ENCODE measurements around the gene PREX1.

Gene PREX1

DNA sequence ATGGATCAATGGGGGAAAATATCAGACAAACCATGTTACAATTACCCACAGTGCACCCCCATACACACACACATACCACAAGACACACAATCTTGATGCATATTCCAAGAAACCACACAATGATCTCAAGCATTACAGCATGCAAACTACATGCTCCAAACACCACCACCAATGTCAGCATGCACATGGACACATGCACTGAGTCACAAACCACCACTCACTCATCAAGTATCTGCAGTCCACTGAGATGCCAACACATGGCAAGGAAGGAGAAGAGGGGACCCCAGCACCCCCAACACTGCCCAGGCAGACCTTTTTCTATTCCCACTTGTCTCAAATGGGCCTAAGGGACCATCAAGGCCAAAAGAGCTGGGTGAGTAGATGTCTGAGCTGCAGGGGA is 91.6 kb downstream of the PREX1 start:
- DNase-seq (ENCODE audit: low read depth in 2 of 2): no peak

- DNase-seq (ENCODE audit: low read depth in 2 of 2): no peak
These were observed 92.7 kb downstream of the PREX1 start for GRCh38 chr20:48735112-48735511.

GRCh38 chr20:48734104-48734749 is 93.6 kb downstream of the PREX1 start:
- DNase-seq (ENCODE audit: low read depth in 2 of 2): no peak

- DNase-seq (ENCODE audit: low read depth in 2 of 2): no peak
These were observed 94.5 kb downstream of the PREX1 start for GRCh38 chr20:48733296-48733790.

GRCh38 chr20:48732081-48732829 is 95.5 kb downstream of the PREX1 start:
- no peak for DNase-seq (ENCODE audit: low read depth in 2 of 2)

DNA sequence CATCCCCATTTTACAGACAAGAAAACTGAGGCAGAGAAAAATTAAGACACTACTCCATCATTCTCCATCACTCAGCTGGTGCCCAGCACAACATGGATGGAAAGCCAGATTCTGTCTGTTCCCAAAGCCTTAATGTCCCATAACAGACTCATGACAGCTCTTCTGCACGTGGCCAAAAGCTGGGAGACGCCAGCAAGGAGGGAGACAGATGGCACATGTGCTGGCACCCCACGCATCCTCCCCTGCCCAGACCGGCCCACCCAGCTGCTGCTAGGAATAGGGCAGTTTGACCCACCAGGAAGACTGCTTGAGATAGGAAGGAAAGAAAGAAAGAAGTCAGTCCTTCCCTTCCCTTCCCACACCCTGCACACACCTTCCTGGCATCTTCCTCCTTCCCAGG is 96.3 kb downstream of the PREX1 start:
- DNase-seq (ENCODE audit: low read depth in 2 of 2): no peak

- DNase-seq (ENCODE audit: low read depth in 2 of 2): no peak
These were observed 96.8 kb downstream of the PREX1 start for GRCh38 chr20:48730977-48731376.

- no peak for DNase-seq (ENCODE audit: low read depth in 2 of 2)
These were observed 98.3 kb downstream of the PREX1 start for GRCh38 chr20:48729538-48729937.

DNA sequence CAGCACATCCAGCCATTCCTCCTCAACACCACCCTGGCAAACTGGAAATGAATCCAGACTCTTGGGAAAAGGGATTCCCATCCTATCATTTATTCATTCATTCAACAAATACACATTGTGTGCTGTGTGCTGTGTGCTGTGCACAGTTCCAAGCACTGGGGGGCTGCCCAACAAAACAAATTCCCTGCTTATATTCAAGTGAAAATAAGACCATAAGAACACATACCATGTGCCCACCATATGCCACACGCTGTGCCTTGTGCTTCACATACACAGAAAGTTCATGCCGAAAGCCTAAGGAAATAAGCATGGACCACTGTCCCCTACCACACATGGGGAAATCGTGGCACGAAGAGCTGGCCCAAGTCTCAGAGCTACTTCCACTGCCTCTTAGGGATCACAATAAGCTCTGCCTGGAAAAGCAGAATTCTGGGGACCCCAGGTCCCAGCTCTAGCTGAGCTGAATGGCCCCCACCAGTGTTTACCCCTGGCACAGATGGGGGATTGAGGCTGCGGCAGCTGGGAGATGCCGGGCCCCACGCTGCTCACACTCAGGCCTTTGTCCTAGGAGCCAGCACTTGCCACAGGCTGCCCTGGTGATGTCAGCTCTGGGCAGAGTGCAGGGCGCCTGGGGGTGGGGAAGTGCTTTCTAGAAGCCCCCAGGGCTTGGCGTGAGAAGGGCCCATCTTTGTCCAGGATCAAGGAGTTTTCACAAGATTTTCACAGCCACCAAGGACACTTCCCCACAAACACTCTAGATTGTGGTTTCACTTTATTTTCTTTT is 99.6 kb downstream of the PREX1 start:
- DNase-seq (ENCODE audit: low read depth in 2 of 2): no peak

DNA sequence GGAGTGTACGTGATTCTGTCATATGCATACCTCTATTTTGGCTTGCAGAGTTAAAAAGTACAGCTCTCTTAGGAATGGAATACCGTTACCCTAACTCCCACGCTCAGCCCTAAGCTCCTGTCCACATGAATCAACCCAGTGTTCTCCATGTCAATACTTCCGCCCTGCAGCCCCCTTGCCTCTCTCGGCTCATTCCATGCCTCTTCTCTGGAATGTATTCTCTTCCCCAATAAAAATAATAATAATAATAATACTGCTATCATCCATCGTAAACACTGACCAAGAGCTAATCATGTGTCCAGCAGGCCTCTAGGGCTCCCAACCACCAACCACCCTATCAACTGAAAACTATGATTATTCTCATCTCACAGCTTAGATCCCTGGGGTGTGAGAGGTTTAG is 100.6 kb downstream of the PREX1 start:
- no peak for DNase-seq (ENCODE audit: low read depth in 2 of 2)

DNA sequence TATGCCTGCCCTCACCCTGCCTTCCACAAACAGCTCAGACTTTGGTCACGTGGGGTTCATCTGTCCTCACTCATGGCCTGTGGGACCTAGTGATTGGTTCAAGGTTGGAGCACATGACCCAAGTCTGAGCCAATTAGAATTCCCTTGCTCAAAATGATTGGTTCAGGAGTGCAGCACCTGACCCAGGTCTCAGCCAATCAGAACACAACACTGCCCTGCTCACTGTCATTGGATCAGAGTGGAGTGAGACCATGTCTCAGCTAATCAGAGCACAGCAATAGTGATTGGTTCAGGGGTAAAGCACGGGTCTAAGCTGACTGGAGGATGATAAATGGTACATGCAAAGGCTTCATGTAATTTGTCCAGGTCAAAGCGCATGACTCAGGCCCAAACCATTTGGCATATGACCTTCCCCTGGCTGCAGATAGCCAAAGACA is 102.2 kb downstream of the PREX1 start:
- no peak for DNase-seq (ENCODE audit: low read depth in 2 of 2)

DNA sequence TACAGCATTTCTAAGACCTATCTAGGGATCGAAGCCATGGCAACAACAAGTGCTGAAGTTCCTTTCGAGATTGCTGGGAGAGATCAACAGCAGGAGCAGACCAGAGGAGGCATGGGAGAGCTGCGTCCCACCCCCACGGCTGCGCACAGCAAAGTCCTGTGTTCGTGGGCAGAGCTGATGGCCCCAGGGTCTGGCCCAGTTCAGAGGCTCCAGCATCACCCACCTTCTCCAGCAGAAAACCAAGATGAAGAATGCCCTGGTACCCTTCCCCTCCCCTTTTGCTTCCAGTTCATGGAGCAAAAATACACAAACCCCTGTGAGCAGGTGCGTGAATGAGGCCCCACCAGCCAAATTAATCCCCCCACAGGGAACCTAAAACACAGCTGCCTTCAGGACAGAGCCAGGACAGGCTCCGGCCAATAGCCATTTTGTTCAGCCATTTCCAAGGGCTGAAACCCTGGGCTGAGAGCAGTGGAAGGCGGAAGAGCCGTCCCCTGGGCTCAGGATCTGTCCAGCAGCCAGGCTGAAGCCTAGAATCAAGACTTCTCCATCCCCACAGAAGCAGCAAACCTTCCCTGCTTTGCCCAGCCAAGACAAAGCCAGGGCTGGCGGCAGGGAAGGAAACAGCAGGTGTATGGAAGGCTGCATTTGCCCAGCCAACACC is 102.8 kb downstream of the PREX1 start:
- DNase-seq (ENCODE audit: low read depth in 2 of 2): no peak

DNA sequence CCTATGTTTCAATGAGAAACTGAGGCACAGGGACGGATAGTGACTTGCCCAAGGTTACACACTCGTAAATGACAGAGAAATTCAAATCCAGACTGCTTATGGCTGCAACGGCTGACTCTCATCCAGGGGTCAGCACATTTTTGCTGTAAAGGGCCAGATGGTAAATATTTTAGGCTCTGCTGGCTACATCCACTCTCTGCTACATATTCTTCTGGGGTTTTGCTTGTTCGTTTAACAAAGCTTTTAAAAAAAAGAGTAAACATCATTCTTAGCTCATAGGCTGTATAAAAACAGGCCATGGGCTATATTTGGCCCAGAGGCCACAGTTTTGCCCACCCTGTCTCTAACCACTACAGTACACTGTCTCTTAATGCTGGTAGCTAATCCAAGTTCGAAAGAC is 103.4 kb downstream of the PREX1 start:
- DNase-seq (ENCODE audit: low read depth in 2 of 2): no peak

DNA sequence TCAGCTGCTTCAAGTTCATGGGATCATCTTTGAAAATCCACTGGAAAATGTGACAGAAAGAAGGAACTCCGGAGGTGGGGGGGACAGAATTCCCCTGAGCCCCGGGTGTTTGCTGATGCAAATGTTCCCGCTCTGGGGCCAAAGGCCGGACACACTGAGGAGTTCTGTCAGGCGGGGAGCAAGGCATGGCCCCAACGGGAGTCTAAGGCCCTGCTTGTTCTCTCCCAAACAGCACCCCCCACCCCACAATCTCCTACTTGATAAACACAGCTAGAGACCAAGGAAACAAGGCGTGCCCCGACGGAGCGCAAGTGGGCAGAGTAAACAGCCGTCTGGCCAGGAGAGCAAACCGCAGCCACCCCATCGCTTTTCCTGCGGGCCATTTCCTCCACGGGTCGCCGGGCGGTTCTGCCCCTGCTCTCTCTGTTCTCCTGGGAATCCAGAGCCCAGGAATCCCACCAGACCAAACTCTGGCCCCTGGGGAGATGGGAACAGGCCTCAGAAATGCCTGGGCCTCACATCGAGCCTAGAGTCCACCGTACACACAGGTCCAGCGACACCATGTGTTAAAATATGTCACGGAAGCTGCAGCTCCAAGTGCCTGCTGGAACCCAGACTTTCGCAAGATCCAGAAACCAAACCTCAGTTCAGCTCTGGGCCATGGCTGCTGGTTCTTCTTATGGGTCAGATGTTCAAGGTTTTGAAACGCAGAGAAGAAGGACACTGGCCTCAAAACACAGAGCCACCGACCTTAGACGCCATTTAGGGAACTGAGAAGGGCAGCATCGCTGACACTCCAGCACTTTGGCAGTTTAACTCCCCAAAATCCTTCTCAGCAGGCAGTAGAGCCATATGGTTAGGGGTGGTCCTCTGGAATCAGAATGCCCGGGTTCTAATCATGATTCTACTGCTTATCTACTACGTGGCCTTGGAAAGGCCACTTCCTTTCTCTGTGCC is 104.2 kb downstream of the PREX1 start:
- no peak for DNase-seq (ENCODE audit: low read depth in 2 of 2)

- peak in 1 of 2 donors; percentile 27 for DNase-seq (ENCODE audit: low read depth in 2 of 2)
These were observed 105.0 kb downstream of the PREX1 start for GRCh38 chr20:48722737-48723191.

DNA sequence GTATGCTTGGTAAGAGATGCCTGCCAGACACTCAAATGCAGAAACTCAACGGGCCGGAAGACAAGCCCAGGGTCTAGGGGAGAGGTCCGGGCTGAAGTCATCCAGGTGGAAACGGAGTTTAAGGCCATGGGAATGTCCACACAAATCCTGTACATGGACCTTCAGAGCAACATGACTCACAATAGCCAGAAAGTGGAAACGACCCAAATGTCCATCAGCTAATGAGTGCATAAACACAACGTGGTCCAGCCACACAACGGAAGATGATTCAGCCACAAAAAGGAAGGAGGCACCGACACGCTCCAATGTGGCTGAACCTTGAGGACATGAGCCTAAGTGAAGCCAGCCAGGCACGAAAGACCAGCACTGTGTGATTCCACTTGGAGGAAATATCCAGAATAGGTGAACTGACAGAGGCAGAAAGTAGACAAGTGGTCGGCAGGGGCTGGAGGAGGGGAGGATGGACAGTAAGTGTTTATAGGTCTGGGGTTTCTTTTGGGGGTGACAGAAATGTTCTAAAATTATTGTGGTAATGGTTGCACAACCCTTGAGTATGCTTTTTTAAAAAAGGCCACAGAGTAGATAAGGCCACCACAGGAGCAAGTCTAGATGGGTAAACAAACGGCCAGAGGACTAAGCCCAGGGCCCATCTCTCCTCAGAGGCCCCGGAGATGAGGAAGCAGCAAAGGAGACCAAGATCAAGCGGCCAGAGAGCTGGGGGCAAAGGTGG is 105.6 kb downstream of the PREX1 start:
- DNase-seq (ENCODE audit: low read depth in 2 of 2): no peak

GRCh38 chr20:48721324-48722001 is 106.3 kb downstream of the PREX1 start:
- no peak for DNase-seq (ENCODE audit: low read depth in 2 of 2)

GRCh38 chr20:48720256-48720985 is 107.4 kb downstream of the PREX1 start:
- no peak for DNase-seq (ENCODE audit: low read depth in 2 of 2)

All from stimulated activated CD8-positive, alpha-beta memory T cell treated with anti-CD3 and anti-CD28 coated beads, Interleukin-7, amount 100 ng/mL, for 4 hours (primary cell).